Mesothelial cell of epicardium (in vitro differentiated cells): ENCODE data around the gene CCNI. TPM values are rescaled to one million over a fixed set of nuclear protein-coding genes. Genes with fewer than 3 reads are reported as not detected.
A peak's percentile ranks its signal among the peaks of the same experiment; 100 is the strongest.

Experiments used
- DNase-seq, 2 experiments: peaks; one replicate each; pipeline ENCODE4 v3.0.0; 2021; ENCODE audit warnings: low spot score in 2 of 2; ENCODE audit not compliant: unreplicated experiment in 2 of 2
- H3K27ac Mint-ChIP-seq: 2 replicates; pipeline ENCODE4 v1.8.0; 2021; ENCODE audit warnings: mixed read lengths
- H3K27me3 Mint-ChIP-seq: 2 replicates; pipeline ENCODE4 v1.8.0; 2021; ENCODE audit warnings: low read depth, mixed read lengths
- H3K36me3 Mint-ChIP-seq: 2 replicates; pipeline ENCODE4 v1.8.0; 2021; ENCODE audit warnings: mixed read lengths
- H3K4me1 Mint-ChIP-seq: 2 replicates; pipeline ENCODE4 v1.8.0; 2021; ENCODE audit warnings: mixed read lengths
- H3K4me3 Mint-ChIP-seq: 2 replicates; pipeline ENCODE4 v1.8.0; 2021; ENCODE audit warnings: mild to moderate bottlenecking, moderate library complexity, mixed read lengths
- H3K9me3 Mint-ChIP-seq: 2 replicates; pipeline ENCODE4 v1.8.0; 2021; ENCODE audit warnings: mixed read lengths
- total RNA-seq: library from RNA; stranded (reverse); gene quantifications from 3 replicates; pipeline ENCODE4 v1.2.1, GENCODE V29; 2021
- TF ChIP-seq, protein P1 (sequence below): fragments of 200-600 bp; sonication (generic); IDR thresholded peaks from one replicate; pipeline ENCODE4 v1.5.0; 2021; ENCODE audit warnings: antibody characterized with exemption; ENCODE audit not compliant: unreplicated experiment

The CCNI gene
- total RNA-seq, 1 donor from 2014 or later, result 245 TPM

DNA sequence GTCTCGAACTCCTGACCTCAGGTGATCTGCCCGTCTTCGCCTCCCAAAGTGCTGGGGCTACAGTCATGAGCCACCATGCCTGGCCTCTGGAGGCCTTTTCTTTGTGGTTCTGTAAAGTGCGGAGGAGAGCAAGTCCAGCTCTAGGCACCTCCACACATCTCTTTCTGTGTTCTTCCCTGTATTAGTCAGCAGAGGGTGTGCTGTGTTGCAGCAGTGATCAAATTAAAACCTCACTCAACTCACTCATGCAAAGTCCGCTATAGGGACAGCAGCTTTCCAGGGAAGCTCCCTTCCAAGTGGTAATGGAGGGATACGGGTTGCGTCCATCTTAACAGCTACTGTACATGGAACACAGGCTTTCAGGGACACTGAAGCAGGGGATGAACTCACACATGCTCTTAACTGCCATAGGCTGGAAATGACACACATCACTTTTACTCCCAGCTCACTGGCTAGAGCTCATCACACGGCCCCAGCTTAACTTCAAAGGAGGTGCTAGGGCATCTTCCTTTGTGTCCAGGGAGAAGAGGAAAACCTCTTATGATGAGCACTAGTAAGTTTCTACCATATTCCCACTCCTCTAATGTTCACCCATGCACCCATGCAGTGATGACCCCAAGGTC is 45.2 kb upstream of the CCNI start:
- no peak for DNase-seq
- Mint-ChIP-seq H3K9me3 (peaks cover 5% of the 10 kb centered on the region), H3K4me1 (peaks cover 38% of the 10 kb centered on the region), H3K4me3 (no peak overlapping the region), H3K27ac (no peak overlapping the region), H3K36me3 (no peaks in the 10 kb centered on the region), H3K27me3 (no peaks in the 10 kb centered on the region)
- TF ChIP-seq, protein P1, sequence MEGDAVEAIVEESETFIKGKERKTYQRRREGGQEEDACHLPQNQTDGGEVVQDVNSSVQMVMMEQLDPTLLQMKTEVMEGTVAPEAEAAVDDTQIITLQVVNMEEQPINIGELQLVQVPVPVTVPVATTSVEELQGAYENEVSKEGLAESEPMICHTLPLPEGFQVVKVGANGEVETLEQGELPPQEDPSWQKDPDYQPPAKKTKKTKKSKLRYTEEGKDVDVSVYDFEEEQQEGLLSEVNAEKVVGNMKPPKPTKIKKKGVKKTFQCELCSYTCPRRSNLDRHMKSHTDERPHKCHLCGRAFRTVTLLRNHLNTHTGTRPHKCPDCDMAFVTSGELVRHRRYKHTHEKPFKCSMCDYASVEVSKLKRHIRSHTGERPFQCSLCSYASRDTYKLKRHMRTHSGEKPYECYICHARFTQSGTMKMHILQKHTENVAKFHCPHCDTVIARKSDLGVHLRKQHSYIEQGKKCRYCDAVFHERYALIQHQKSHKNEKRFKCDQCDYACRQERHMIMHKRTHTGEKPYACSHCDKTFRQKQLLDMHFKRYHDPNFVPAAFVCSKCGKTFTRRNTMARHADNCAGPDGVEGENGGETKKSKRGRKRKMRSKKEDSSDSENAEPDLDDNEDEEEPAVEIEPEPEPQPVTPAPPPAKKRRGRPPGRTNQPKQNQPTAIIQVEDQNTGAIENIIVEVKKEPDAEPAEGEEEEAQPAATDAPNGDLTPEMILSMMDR, result no peak

DNA sequence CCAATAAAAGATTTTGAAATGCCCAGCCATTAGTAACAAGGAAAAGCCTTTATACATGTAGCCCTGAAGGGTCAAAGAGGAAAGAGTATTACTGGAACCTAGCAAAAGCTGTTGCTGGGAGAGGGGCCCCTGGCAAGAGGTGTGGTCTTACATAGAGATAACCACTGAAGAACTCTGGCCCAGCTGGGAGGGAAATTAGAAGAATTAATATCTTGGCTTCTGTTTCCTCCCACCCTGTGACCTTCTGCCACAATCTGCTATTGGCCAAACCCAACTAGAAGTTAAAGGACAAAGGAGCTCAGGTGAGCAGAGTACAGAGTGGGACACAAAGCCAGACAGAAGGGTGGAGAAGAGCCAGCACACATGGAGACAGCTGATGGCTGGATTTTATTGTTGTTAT is 41.9 kb upstream of the CCNI start:
- Mint-ChIP-seq H3K36me3 (no peaks in the 10 kb centered on the region), H3K27me3 (no peaks in the 10 kb centered on the region), H3K4me1 (peaks cover 15% of the 10 kb centered on the region), H3K4me3 (no peak overlapping the region), H3K27ac (no peak overlapping the region), H3K9me3 (peaks cover 5% of the 10 kb centered on the region)
- TF ChIP-seq, protein P1, result no peak
- no peak for DNase-seq

DNA sequence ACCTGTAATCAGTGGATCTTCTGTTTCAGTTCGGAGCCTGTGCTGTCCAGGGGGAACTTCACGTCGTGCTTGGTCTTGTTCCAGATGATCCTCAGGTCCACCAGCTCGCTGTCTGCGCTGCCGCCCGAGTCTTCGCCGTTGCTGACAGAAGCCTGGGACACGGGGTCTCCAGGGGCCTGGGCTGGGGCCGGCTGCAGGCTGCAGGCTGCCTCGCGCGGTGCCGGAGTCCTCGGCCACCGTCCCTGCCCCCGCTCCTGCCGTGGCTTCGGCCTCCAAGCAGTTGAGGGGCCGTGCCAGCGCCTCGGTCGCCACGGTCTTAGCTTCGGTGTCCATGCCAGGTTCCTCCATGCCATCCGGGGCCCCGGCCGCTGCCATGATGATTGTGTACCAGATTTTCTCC is 37.3 kb upstream of the CCNI start:
- H3K27ac Mint-ChIP-seq, result no peak overlapping the region
- H3K9me3 Mint-ChIP-seq, result peaks cover 7% of the 10 kb centered on the region
- TF ChIP-seq, protein P1, result no peak
- H3K27me3 Mint-ChIP-seq, result no peaks in the 10 kb centered on the region
- H3K4me3 Mint-ChIP-seq, result no peak overlapping the region
- no peak for DNase-seq
- H3K36me3 Mint-ChIP-seq, result no peaks in the 10 kb centered on the region
- H3K4me1 Mint-ChIP-seq, result peaks cover 3% of the 10 kb centered on the region

DNA sequence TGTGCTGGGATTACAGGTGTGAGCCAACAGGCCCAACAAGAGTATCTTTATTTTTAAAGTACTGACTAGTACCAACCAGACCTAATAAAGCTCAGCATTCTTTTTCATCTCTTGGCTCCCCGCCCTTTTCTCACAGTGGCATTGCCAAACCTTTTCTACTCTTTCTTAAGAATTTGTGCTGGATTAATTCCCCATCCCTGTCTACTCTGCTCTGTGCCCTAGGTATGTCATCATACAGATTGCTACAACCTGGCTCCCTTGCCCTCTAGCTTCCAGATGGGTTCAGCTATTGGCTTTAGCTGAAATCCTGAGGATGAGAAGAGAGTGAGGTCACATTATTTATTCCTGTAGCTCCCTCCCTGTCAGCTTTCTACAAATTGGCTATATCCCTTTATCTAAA is 34.9 kb upstream of the CCNI start:
- H3K4me1 Mint-ChIP-seq, result peaks cover 3% of the 10 kb centered on the region
- TF ChIP-seq, protein P1, result no peak
- H3K27me3 Mint-ChIP-seq, result no peaks in the 10 kb centered on the region
- H3K36me3 Mint-ChIP-seq, result no peaks in the 10 kb centered on the region
- no peak overlapping the region for H3K4me3 Mint-ChIP-seq
- no peak overlapping the region for H3K27ac Mint-ChIP-seq
- DNase-seq, result no peak
- H3K9me3 Mint-ChIP-seq, result peaks cover 9% of the 10 kb centered on the region

DNA sequence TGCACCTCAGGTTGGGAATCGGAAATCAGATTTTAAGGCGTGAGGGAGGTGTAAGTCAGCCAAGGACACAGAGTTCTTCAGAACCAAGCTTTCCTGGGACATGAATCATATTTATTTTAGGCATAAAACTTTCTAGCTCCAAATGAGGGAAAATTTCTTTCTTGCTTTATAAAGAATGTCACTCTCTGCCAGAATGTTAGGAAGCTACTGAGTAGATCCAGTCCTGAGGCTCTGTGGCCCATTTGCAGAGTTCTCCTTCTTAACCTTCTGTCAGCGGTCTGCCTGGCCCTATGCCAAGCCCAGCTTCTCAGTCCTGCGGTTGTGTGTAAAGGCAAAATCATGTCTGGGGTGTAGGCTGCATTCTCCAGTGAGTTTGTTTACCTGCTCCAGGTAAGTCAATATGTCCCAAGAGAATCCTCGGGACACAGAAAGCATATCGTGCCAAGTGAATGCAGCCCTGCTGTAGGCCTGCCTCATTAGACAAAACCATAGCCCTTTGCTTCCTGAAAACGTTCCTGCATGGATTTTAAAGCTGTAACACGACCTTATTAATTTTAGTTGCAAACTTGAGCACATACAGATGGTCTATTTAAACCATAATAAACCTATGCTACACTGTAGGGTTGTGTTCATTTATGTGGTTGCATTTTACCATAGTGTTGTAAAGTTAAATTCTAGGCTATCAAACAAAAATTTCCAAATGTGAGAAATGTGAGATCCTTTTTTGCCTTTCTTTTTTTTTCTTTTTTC is 29.2 kb upstream of the CCNI start:
- peak overlapping the region; percentile 13 for H3K4me3 Mint-ChIP-seq
- DNase-seq, result peak; percentile 31 to 61
- peaks cover 9% of the 10 kb centered on the region for H3K9me3 Mint-ChIP-seq
- H3K36me3 Mint-ChIP-seq, result no peaks in the 10 kb centered on the region
- peaks cover 23% of the 10 kb centered on the region for H3K4me1 Mint-ChIP-seq
- peak overlapping the region; percentile 84 for H3K27ac Mint-ChIP-seq
- TF ChIP-seq, protein P1, result no peak
- no peaks in the 10 kb centered on the region for H3K27me3 Mint-ChIP-seq
